SK-N-SH (cell line): ENCODE measurements around the gene ZDHHC15. TPM values are rescaled to one million over a fixed set of nuclear protein-coding genes. Genes with fewer than 3 reads are reported as not detected.

Experiments
- polyA plus RNA-seq, 3 experiments: library from polyadenylated mRNA; depleted of rRNA; stranded (reverse); fragments of >200 nt; gene quantifications; 2 replicates each; pipeline ENCODE4 v1.2.3, GENCODE V29; 2012

ZDHHC15 gene
- polyA plus RNA-seq, 1 of the 3 experiments (the other 2 are of a cell fraction) = 0.02 TPM

Other genes starting within 250 kb of the ZDHHC15 start
- gene UPRT, start 249.0 kb downstream of the ZDHHC15 start, polyA plus RNA-seq (2012; rRNA removed) = 7.0 and 8.1 TPM in 2 replicates